ENCODE measurements around the gene DIO2.

DIO2 gene

DNA sequence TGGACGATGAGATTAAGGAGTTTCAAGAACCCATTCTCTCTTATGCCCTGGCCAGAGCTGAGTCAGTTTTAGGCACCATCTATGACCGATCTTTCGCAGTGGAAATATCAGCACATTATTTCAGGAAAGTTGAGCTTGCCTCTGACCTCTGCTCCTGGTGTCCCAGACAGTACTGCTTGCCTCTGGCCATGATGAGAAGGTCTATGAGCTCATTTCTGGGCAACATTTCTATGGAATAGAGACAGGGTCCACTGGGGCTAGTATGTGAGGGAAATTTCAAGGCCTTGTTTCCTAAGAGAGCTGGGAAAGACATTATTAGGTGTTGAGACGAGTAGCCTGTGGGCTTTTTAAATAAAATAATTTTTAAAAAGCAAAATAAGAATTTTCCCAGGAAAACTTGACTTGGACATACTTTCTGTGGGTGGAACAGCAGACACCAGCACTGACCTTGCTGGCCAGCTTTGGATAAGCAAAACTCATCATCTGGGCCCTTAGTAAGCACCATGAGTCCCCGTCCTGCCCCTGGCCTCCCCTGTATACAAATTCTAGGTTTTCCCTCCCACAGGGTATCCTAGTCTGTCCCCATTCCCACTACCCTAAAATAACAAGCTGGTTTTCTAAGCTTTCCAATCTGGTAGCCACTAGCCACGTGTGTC is 43.4 kb downstream of the DIO2 start:
- DNase-seq, result no peak

DNA sequence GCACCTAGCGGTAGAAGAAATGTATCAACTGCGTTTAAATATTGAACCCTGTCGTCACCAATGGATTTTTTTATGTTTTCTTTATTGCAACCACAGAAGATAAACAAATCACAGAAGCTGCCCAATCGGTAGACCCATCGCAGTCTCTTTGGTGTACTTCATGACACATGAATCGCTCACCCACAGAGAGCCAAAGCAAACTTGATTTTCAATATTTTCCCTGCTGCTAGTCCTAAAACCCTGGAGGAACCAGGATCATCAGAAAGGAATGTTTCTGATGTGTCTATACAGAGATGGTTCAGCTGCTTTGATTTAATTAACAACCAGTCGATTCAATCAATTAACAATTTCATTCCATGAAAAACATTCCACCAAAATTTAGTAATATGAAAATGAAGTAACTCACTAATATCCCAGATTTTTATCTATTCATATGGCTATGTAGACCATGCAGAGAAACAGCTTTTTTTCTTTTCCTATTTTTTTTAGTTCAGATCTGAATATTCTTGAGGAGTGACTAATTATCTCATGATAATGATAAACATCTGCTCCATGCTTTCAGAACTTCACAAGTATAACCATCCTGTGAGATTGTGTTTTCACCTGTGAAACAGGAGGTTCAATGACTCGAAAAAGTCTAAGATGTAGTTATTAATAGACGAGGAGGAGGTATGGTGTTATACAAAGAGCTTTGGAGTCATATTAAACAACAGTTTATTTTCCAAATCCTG is 46.1 kb downstream of the DIO2 start:
- DNase-seq, result no peak

DNA sequence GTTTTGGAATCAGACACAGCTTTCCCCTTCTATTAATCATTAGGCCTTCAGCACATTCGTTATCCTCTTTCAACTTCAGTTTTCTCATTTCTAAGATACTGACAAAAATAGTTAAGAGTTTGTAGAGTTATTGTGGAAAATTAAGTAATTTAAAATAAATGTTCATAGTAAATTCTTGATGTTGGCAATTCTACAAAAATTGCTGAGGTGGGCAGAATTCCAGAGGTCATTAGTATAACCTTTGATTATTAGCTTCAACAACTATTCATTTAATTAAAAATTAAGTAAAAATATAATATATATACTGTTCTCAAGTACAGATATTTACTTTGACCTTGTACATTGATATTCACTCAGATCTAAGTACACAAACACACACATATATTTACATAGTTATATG is 58.5 kb downstream of the DIO2 start:
- no peak for DNase-seq

DNA sequence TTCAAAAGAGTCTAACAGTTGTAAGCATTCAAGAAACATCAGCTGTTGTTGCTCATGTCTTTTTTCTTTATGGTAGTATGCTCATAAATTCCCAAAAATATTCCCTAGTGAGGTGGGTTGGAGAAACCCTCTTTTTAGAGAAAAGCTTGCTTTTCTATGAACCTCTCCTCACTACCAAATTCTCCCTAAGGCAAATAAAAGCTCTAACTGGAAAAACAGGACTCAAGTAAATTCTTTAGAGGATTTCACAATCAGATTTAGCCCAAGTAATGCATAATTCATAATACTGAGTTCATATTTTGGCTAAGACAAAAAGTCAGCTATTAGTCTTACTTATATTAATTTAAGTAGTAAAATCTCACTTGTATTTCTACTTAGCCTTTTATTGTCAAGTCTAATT is 59.1 kb downstream of the DIO2 start:
- no peak for DNase-seq

DNA sequence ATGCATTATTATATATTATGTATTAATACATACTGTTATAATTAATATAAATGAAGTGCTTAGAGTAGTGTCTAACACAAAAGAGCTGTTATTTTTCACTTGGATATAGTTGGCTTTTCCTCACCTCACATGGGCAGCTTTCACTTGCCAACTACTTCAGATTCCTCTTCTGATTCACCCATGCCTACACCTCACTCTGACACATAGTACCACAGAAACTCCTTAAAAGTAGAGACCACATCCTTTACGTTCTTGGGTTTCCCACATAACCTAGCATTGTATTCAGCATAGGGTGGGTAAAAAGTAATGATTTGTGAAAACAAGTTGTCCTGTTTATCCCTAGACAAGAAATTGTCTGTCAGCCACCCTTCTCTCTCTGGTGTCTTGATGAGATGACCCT is 61.0 kb downstream of the DIO2 start:
- no peak for DNase-seq
